ENCODE measurements around the gene GIMAP5. TPM values are rescaled to one million over a fixed set of nuclear protein-coding genes. Genes with fewer than 3 reads are reported as not detected.

Gene GIMAP5
- total RNA-seq, 3 donors from 2014 or later: 44.1 to 52.2 (median 50.2) TPM

GRCh38 chr7:150744041-150744656, 6.9 kb downstream of the GIMAP5 start:
- H3K4me1 Mint-ChIP-seq (ENCODE audit: low read depth): peaks cover 95% of the 10 kb centered on the region
- ATAC-seq (peak; percentile 7 to 8), DNase-seq (no peak)
- peak overlapping the region; percentile 90 for H3K4me3 Mint-ChIP-seq
- no peaks in the 10 kb centered on the region for H3K27me3 Mint-ChIP-seq (ENCODE audit: low read depth)
- H3K9me3 Mint-ChIP-seq: peaks cover 3% of the 10 kb centered on the region
- peaks cover 50% of the 10 kb centered on the region for H3K36me3 Mint-ChIP-seq (ENCODE audit: insufficient read depth)

- ATAC-seq (no peak), DNase-seq (no peak)
- Mint-ChIP-seq H3K4me3 (peak overlapping the region; percentile 90), H3K9me3 (peaks cover 3% of the 10 kb centered on the region), H3K36me3 (ENCODE audit: insufficient read depth) (peaks cover 46% of the 10 kb centered on the region), H3K27me3 (ENCODE audit: low read depth) (no peaks in the 10 kb centered on the region), H3K4me1 (ENCODE audit: low read depth) (peaks cover 97% of the 10 kb centered on the region)
These were observed 7.9 kb downstream of the GIMAP5 start for GRCh38 chr7:150745086-150745485.

GRCh38 chr7:150745876-150746275, 8.7 kb downstream of the GIMAP5 start:
- peak overlapping the region; percentile 90 for H3K4me3 Mint-ChIP-seq
- DNase-seq (no peak), ATAC-seq (no peak)
- peaks cover 38% of the 10 kb centered on the region for H3K36me3 Mint-ChIP-seq (ENCODE audit: insufficient read depth)
- no peaks in the 10 kb centered on the region for H3K27me3 Mint-ChIP-seq (ENCODE audit: low read depth)
- no peaks in the 10 kb centered on the region for H3K9me3 Mint-ChIP-seq
- peaks cover 97% of the 10 kb centered on the region for H3K4me1 Mint-ChIP-seq (ENCODE audit: low read depth)

- Mint-ChIP-seq H3K9me3 (no peaks in the 10 kb centered on the region), H3K4me1 (ENCODE audit: low read depth) (peaks cover 90% of the 10 kb centered on the region), H3K36me3 (ENCODE audit: insufficient read depth) (peaks cover 28% of the 10 kb centered on the region), H3K27me3 (ENCODE audit: low read depth) (no peaks in the 10 kb centered on the region), H3K4me3 (peak overlapping the region; percentile 42)
- DNase-seq: no peak
- no peak for ATAC-seq
These were observed 9.7 kb downstream of the GIMAP5 start for GRCh38 chr7:150746921-150747320.

GRCh38 chr7:150748376-150748775, 11.2 kb downstream of the GIMAP5 start:
- Mint-ChIP-seq H3K4me3 (no peak overlapping the region), H3K4me1 (ENCODE audit: low read depth) (peaks cover 83% of the 10 kb centered on the region), H3K27me3 (ENCODE audit: low read depth) (no peaks in the 10 kb centered on the region), H3K9me3 (no peaks in the 10 kb centered on the region), H3K36me3 (ENCODE audit: insufficient read depth) (peaks cover 14% of the 10 kb centered on the region)
- DNase-seq (no peak), ATAC-seq (peak; percentile 15)

- no peaks in the 10 kb centered on the region for H3K27me3 Mint-ChIP-seq (ENCODE audit: low read depth)
These were observed 14.5 kb downstream of the GIMAP5 start for GRCh38 chr7:150751702-150752101.

GRCh38 chr7:150753239-150753638, 16.0 kb downstream of the GIMAP5 start:
- no peak for DNase-seq
- no peak overlapping the region for H3K4me3 Mint-ChIP-seq
- ATAC-seq: no peak
- peaks cover 73% of the 10 kb centered on the region for H3K4me1 Mint-ChIP-seq (ENCODE audit: low read depth)
- H3K27me3 Mint-ChIP-seq (ENCODE audit: low read depth): no peaks in the 10 kb centered on the region
- H3K9me3 Mint-ChIP-seq: no peaks in the 10 kb centered on the region
- H3K36me3 Mint-ChIP-seq (ENCODE audit: insufficient read depth): no peaks in the 10 kb centered on the region

More at GRCh38 chr7:150751702-150752101, 14.5 kb downstream of the GIMAP5 start:
- H3K4me1 Mint-ChIP-seq (ENCODE audit: low read depth): peaks cover 81% of the 10 kb centered on the region
- no peak overlapping the region for H3K4me3 Mint-ChIP-seq
- no peaks in the 10 kb centered on the region for H3K36me3 Mint-ChIP-seq (ENCODE audit: insufficient read depth)
- ATAC-seq: no peak
- no peaks in the 10 kb centered on the region for H3K9me3 Mint-ChIP-seq
- no peak for DNase-seq

- Mint-ChIP-seq H3K4me3 (no peak overlapping the region), H3K4me1 (ENCODE audit: low read depth) (peaks cover 65% of the 10 kb centered on the region), H3K9me3 (no peaks in the 10 kb centered on the region), H3K36me3 (ENCODE audit: insufficient read depth) (no peaks in the 10 kb centered on the region), H3K27me3 (ENCODE audit: low read depth) (no peaks in the 10 kb centered on the region)
- DNase-seq: no peak
- ATAC-seq: peak; percentile 65 to 72
These were observed 16.8 kb downstream of the GIMAP5 start for GRCh38 chr7:150753826-150754603.

GRCh38 chr7:150754951-150755350, 17.7 kb downstream of the GIMAP5 start:
- Mint-ChIP-seq H3K36me3 (ENCODE audit: insufficient read depth) (no peaks in the 10 kb centered on the region), H3K9me3 (no peaks in the 10 kb centered on the region), H3K27me3 (ENCODE audit: low read depth) (no peaks in the 10 kb centered on the region), H3K4me3 (peak overlapping the region; percentile 63), H3K4me1 (ENCODE audit: low read depth) (peaks cover 56% of the 10 kb centered on the region)
- DNase-seq (no peak), ATAC-seq (peak; percentile 48 to 52)

- DNase-seq: peak; percentile 66
- peak overlapping the region; percentile 63 for H3K4me3 Mint-ChIP-seq
- no peaks in the 10 kb centered on the region for H3K36me3 Mint-ChIP-seq (ENCODE audit: insufficient read depth)
- peak; percentile 69 to 72 for ATAC-seq
- peaks cover 4% of the 10 kb centered on the region for H3K9me3 Mint-ChIP-seq
- H3K27me3 Mint-ChIP-seq (ENCODE audit: low read depth): no peaks in the 10 kb centered on the region
- peaks cover 51% of the 10 kb centered on the region for H3K4me1 Mint-ChIP-seq (ENCODE audit: low read depth)
These were observed 18.4 kb downstream of the GIMAP5 start for GRCh38 chr7:150755473-150756099.

- peak overlapping the region; percentile 63 for H3K4me3 Mint-ChIP-seq
- no peak for ATAC-seq
- no peak for DNase-seq
- peaks cover 47% of the 10 kb centered on the region for H3K4me1 Mint-ChIP-seq (ENCODE audit: low read depth)
- no peaks in the 10 kb centered on the region for H3K27me3 Mint-ChIP-seq (ENCODE audit: low read depth)
- H3K36me3 Mint-ChIP-seq (ENCODE audit: insufficient read depth): no peaks in the 10 kb centered on the region
- H3K9me3 Mint-ChIP-seq: peaks cover 5% of the 10 kb centered on the region
These were observed 18.9 kb downstream of the GIMAP5 start for GRCh38 chr7:150756166-150756565.

- DNase-seq (no peak), ATAC-seq (no peak)
- peaks cover 44% of the 10 kb centered on the region for H3K4me1 Mint-ChIP-seq (ENCODE audit: low read depth)
- H3K36me3 Mint-ChIP-seq (ENCODE audit: insufficient read depth): no peaks in the 10 kb centered on the region
- H3K4me3 Mint-ChIP-seq: peak overlapping the region; percentile 63
- H3K9me3 Mint-ChIP-seq: peaks cover 10% of the 10 kb centered on the region
- no peaks in the 10 kb centered on the region for H3K27me3 Mint-ChIP-seq (ENCODE audit: low read depth)
These were observed 19.6 kb downstream of the GIMAP5 start for GRCh38 chr7:150756858-150757257.

- H3K9me3 Mint-ChIP-seq: peaks cover 10% of the 10 kb centered on the region
- H3K4me3 Mint-ChIP-seq: no peak overlapping the region
- ATAC-seq: no peak
- H3K36me3 Mint-ChIP-seq (ENCODE audit: insufficient read depth): no peaks in the 10 kb centered on the region
- peaks cover 27% of the 10 kb centered on the region for H3K4me1 Mint-ChIP-seq (ENCODE audit: low read depth)
- no peaks in the 10 kb centered on the region for H3K27me3 Mint-ChIP-seq (ENCODE audit: low read depth)
- DNase-seq: no peak
These were observed 22.3 kb downstream of the GIMAP5 start for GRCh38 chr7:150759479-150759878.

- Mint-ChIP-seq H3K27me3 (ENCODE audit: low read depth) (no peaks in the 10 kb centered on the region), H3K4me3 (no peak overlapping the region), H3K9me3 (peaks cover 4% of the 10 kb centered on the region), H3K36me3 (ENCODE audit: insufficient read depth) (no peaks in the 10 kb centered on the region), H3K4me1 (ENCODE audit: low read depth) (no peaks in the 10 kb centered on the region)
- ATAC-seq: no peak
- no peak for DNase-seq
These were observed 29.1 kb downstream of the GIMAP5 start for GRCh38 chr7:150766334-150766709.
